HCT116 (cell line): Measurements from ENCODE around the gene LPXN. TPM values are rescaled to one million over a fixed set of nuclear protein-coding genes. Genes with fewer than 3 reads are reported as not detected.
A peak's percentile ranks its signal among the peaks of the same experiment; 100 is the strongest.

Experiments
- ATAC-seq: fragments of 200-7000 bp; cut with Tn5 transposase; 2 replicates; pipeline ENCODE4 v1.9.1; 2020; ENCODE audit warnings: mild to moderate bottlenecking, moderate library complexity
- BruUV-seq: library from RNA; stranded (reverse); fragments of 400-500 nt; replicated peaks from 2 replicates; lab custom pipeline; 2021; lab: Mats Ljungman, UMichigan
- CTCF ChIA-PET: fragments of 300-600 bp; sonication (Branson Sonifier 250); formaldehyde crosslinking; loops from one replicate; lab custom pipeline; 2021; ENCODE audit warnings: antibody characterized with exemption; lab: Charles Lee
- POLR2A ChIA-PET: fragments of 300-600, 350-600 bp; sonication (Branson Sonifier 250); formaldehyde crosslinking; loops from one replicate; lab custom pipeline; 2021; ENCODE audit warnings: antibody characterized with exemption; lab: Charles Lee
- RAD21 ChIA-PET, 2 experiments: fragments of 300-600 bp; sonication (Branson Sonifier 250); formaldehyde crosslinking; loops; one replicate each; lab custom pipeline; 2023; ENCODE audit warnings: low total read pairs in 2 of 2; ENCODE audit not compliant: uncharacterized antibody in 2 of 2, unreplicated experiment in 2 of 2, low non-redundant PET in 1 of 2; lab: Charles Lee
- DNase-seq: peaks from one replicate; pipeline ENCODE4 v3.0.0-alpha.2; 2010; ENCODE audit warnings: low read depth, low spot score
- H2AFZ ChIP-seq: fragments of 200-600 bp; shearing (Covaris generic), sonication (generic); 2 replicates; pipeline ENCODE4 v1.6.1; 2017; ENCODE audit warnings: low read depth, mixed run types, mixed read lengths, antibody characterized with exemption, low read length; ENCODE audit not compliant: poor library complexity, severe bottlenecking
- H3K27ac ChIP-seq: 2 replicates; pipeline ENCODE4 v1.5.1; 2012; ENCODE audit warnings: low read depth, low read length
- H3K27me3 ChIP-seq: fragments of 200-600 bp; sonication (generic); 2 replicates; pipeline ENCODE4 v1.6.1; 2016; ENCODE audit warnings: mixed run types, low read length, mixed read lengths; ENCODE audit not compliant: insufficient read depth
- H3K36me3 ChIP-seq, 2 experiments: fragments of 200-500 bp in 1 of 2; fragments of 200-600 bp in 1 of 2; sonication (Bioruptor generic) in 1 of 2; sonication (generic) in 1 of 2; 2 replicates each; pipeline versions ENCODE4 v1.5.1 to v1.6.1; 2014 to 2016; ENCODE audit warnings: low read length in 2 of 2, inconsistent platforms in 1 of 2, mixed read lengths in 1 of 2, mixed run types in 1 of 2; ENCODE audit not compliant: insufficient read depth in 2 of 2, control insufficient read depth in 1 of 2
- H3K4me1 ChIP-seq, 2 experiments: fragments of 200-600 bp in 1 of 2; sonication (generic) in 1 of 2; 2 replicates each; pipeline versions ENCODE4 v1.5.1 to v1.6.1; 2012 to 2017; ENCODE audit warnings: low read length in 2 of 2, inconsistent platforms in 1 of 2, mild to moderate bottlenecking in 1 of 2, mixed read lengths in 1 of 2, mixed run types in 1 of 2, moderate library complexity in 1 of 2; ENCODE audit not compliant: insufficient read depth in 2 of 2, control insufficient read depth in 1 of 2
- H3K4me2 ChIP-seq: fragments of 200-600 bp; sonication (generic); 2 replicates; pipeline ENCODE4 v1.6.1; 2017; ENCODE audit warnings: mixed run types, low read length, mixed read lengths
- H3K4me3 ChIP-seq, 2 experiments: fragments of 200-600 bp in 1 of 2; sonication (generic) in 1 of 2; replicated peaks in 1 of 2; 2 replicates each; pipeline ENCODE4 v1.5.1; 2011 to 2016; ENCODE audit warnings: low read length in 2 of 2, control low read depth in 1 of 2, low read depth in 1 of 2, mild to moderate bottlenecking in 1 of 2, mixed read lengths in 1 of 2, mixed run types in 1 of 2
- H3K79me2 ChIP-seq: fragments of 200-600 bp; sonication (generic); 2 replicates; pipeline ENCODE4 v1.6.1; 2017; ENCODE audit warnings: mild to moderate bottlenecking, mixed run types, low read length, moderate library complexity, mixed read lengths; ENCODE audit not compliant: insufficient read depth
- H3K9ac ChIP-seq: fragments of 200-600 bp; sonication (generic); 2 replicates; pipeline ENCODE4 v1.6.1; 2016; ENCODE audit warnings: low read length, mixed read lengths
- H3K9me2 ChIP-seq: fragments of 200-600 bp; sonication (generic), shearing (Covaris generic); 2 replicates; pipeline ENCODE4 v1.6.1; 2017; ENCODE audit warnings: mixed run types, mild to moderate bottlenecking, moderate library complexity; ENCODE audit not compliant: insufficient read depth
- H3K9me3 ChIP-seq, 2 experiments: fragments of 200-500 bp in 1 of 2; fragments of 200-600 bp in 1 of 2; sonication (Bioruptor generic) in 1 of 2; sonication (generic) in 1 of 2; 2 replicates each; pipeline ENCODE4 v1.6.1; 2014 to 2017; ENCODE audit warnings: low read length in 2 of 2, mixed read lengths in 2 of 2, inconsistent platforms in 1 of 2, low read depth in 1 of 2, mild to moderate bottlenecking in 1 of 2, mixed run types in 1 of 2, moderate library complexity in 1 of 2; ENCODE audit not compliant: control insufficient read depth in 1 of 2, insufficient read depth in 1 of 2
- H4K20me1 ChIP-seq: fragments of 200-600 bp; sonication (generic), shearing (Covaris generic); 2 replicates; pipeline ENCODE4 v1.6.1; 2017; ENCODE audit warnings: mixed run types, mild to moderate bottlenecking, moderate library complexity; ENCODE audit not compliant: insufficient read depth
- MAX ChIP-seq: IDR thresholded peaks from 2 replicates; pipeline ENCODE4 v1.6.1; 2012
- POLR2A ChIP-seq: IDR thresholded peaks from 2 replicates; pipeline ENCODE4 v1.7.0; 2011; ENCODE audit warnings: borderline replicate concordance; ENCODE audit not compliant: insufficient read depth, insufficient read length; ENCODE audit errors: extremely low read depth
- POLR2AphosphoS5 ChIP-seq: IDR thresholded peaks from 2 replicates; pipeline ENCODE4 v1.6.1; 2011; ENCODE audit warnings: mild to moderate bottlenecking, low read depth, low read length, moderate library complexity
- SP1 ChIP-seq: IDR thresholded peaks from 2 replicates; pipeline ENCODE4 v1.6.1; 2012; ENCODE audit warnings: low read depth
- TCF7L2 ChIP-seq: IDR thresholded peaks from 2 replicates; pipeline ENCODE4 v1.7.0; 2011; ENCODE audit warnings: borderline replicate concordance, inconsistent platforms; ENCODE audit not compliant: insufficient read depth, insufficient read length; ENCODE audit errors: extremely low read depth
- ZBTB33 ChIP-seq: IDR thresholded peaks from 2 replicates; pipeline ENCODE4 v1.6.1; 2011; ENCODE audit warnings: mild to moderate bottlenecking, low read length, moderate library complexity; ENCODE audit not compliant: insufficient replicate concordance; ENCODE audit errors: extremely low read depth
- intact Hi-C: fragments of 100-400 bp; cut with micrococcal nuclease; formaldehyde crosslinking; loops from 2 replicates; pipeline ENCODE4 v1.10.0; 2022
- total RNA-seq: library from RNA; stranded (reverse); gene quantifications from one replicate; pipeline ENCODE4 v1.2.1, GENCODE V29; 2021; ENCODE audit not compliant: unreplicated experiment

Gene LPXN
- total RNA-seq, 1 experiment from 2014 or later: 3.6 TPM

- TF ChIP-seq POLR2A: peak; percentile 37
Observed at GRCh38 chr11:58579192-58580129, 3.8 kb upstream of the LPXN start (continued).

GRCh38 chr11:58578635-58579191, 3.1 kb upstream of the LPXN start, which contains the start of gene ZFP91:
Gene ZFP91 (plus strand): TSS chr11:58579063. CDS start chr11:58579282, 219 bp downstream.
- Histone ChIP-seq H3K4me2 (peak within 1 kb of the TSS; percentile 79), H3K27me3 (no peaks in the 10 kb centered on the region), H3K9me3 (no peaks in the 10 kb centered on the region), H3K4me1 (peaks cover 15 to 28% of the 10 kb centered on the region in 2 experiments), H3K9ac (peak within 1 kb of the TSS; percentile 95), H3K36me3 (no peaks in the 10 kb centered on the region), H3K79me2 (peaks cover 55% of the 10 kb centered on the region), H3K27ac (peak within 1 kb of the TSS; percentile 97), H3K9me2 (no peaks in the 10 kb centered on the region), H3K4me3 (peak within 1 kb of the TSS; percentile 78 to 88), H4K20me1 (peaks cover 4% of the 10 kb centered on the region; the same call in 1 of the 2 replicates), H2AFZ (no peak within 1 kb of the TSS)
- CTCF ChIA-PET: interaction anchor here (1.3 to 3.2 kb wide), 3 partner anchors 11 to 95 kb away, joined by 4 to 21 read pairs (median 15); no protein-coding TSS in a partner anchor
- RAD21 ChIA-PET: interaction anchor here in 1 of 2 experiments (0.6 kb wide), 1 partner anchor 860 kb away, joined by 3 read pairs; no protein-coding TSS in a partner anchor
- intact Hi-C loops: loop anchor here (5.0 kb wide), 5 partner anchors 324 to 911 kb away; partner anchors contain the start of genes FAM111A, MED19, TMX2 and ZDHHC5
- ATAC-seq: peak; percentile 69
- TF ChIP-seq POLR2AphosphoS5 (peak; percentile 49; the same call in 1 of the 2 replicates), TCF7L2 (no peak), ZBTB33 (peak; percentile 95), SP1 (peak; percentile 37), MAX (peak; percentile 59)
- peak; percentile 95 for DNase-seq
- POLR2A ChIA-PET: no interaction called here
- no TSS peak for BruUV-seq
